GM12878 (cell line): ENCODE data around the gene TRPM8.

ENCODE experiments used
- CHD2 ChIP-seq: IDR thresholded peaks from 2 replicates; pipeline ENCODE4 v1.6.1; 2011; ENCODE audit warnings: low read depth, low read length, improper control_type of control experiment, borderline replicate concordance
- CREM ChIP-seq: IDR thresholded peaks from 2 replicates; pipeline ENCODE4 v1.6.1; 2014; ENCODE audit warnings: antibody characterized with exemption, low read depth
- RAD21 ChIP-seq: IDR thresholded peaks from 2 replicates; pipeline ENCODE4 v1.6.1; 2011; ENCODE audit warnings: mild to moderate bottlenecking, low read depth, low read length, moderate library complexity; ENCODE audit not compliant: insufficient read depth
- YBX1 ChIP-seq: fragments of 450-650 bp; IDR thresholded peaks from 2 replicates; pipeline ENCODE4 v1.6.1; 2016; ENCODE audit warnings: antibody characterized with exemption
- TF ChIP-seq, protein P1 (sequence below), 3 experiments: IDR thresholded peaks in 2 of 3; conservative IDR thresholded peaks in 1 of 3; 2 replicates each; pipeline ENCODE4 v1.5.1; 2011; ENCODE audit warnings: low read depth in 3 of 3, low read length in 3 of 3, mild to moderate bottlenecking in 3 of 3, control low read depth in 2 of 3, moderate library complexity in 2 of 3, inconsistent platforms in 1 of 3, mixed read lengths in 1 of 3; ENCODE audit not compliant: control insufficient read depth in 2 of 3, insufficient read depth in 1 of 3; ENCODE audit errors: extremely low read depth in 1 of 3

DNA sequence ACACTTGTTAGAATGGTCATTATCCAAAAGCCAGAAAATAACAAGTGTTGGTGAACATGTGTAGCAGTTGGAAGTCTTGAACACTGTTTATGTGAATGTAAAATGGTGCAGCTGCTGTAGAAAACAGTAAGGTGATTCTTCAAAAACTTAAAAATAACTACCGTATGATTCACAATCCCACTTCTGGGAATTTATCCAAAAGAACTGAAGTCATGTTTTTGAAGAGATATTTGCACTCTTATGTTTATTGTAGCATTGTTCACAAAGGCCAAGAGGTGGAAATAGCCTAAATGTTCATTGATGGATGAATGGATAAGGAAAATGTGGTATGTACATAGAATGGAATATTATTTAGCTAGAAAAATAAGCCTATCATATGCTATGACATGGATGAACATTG, 127.0 kb downstream of the TRPM8 start:
- TF ChIP-seq, protein P1, sequence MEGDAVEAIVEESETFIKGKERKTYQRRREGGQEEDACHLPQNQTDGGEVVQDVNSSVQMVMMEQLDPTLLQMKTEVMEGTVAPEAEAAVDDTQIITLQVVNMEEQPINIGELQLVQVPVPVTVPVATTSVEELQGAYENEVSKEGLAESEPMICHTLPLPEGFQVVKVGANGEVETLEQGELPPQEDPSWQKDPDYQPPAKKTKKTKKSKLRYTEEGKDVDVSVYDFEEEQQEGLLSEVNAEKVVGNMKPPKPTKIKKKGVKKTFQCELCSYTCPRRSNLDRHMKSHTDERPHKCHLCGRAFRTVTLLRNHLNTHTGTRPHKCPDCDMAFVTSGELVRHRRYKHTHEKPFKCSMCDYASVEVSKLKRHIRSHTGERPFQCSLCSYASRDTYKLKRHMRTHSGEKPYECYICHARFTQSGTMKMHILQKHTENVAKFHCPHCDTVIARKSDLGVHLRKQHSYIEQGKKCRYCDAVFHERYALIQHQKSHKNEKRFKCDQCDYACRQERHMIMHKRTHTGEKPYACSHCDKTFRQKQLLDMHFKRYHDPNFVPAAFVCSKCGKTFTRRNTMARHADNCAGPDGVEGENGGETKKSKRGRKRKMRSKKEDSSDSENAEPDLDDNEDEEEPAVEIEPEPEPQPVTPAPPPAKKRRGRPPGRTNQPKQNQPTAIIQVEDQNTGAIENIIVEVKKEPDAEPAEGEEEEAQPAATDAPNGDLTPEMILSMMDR (IDR thresholded peaks at IDR 0.05 in 2 of 3, conservative IDR thresholded peaks at IDR 0.05 in 1 of 3; ENCODE audit: control insufficient read depth in 2 of 3, extremely low read depth in 1 of 3, insufficient read depth in 1 of 3, low read depth in 3 of 3, low read length in 3 of 3) = no peak
- TF ChIP-seq RAD21 (no peak), YBX1 (no peak), CREM (no peak), CHD2 (no peak)
